H9 (cell line): Measurements from ENCODE around the gene HELQ. TPM values are rescaled to one million over a fixed set of nuclear protein-coding genes. Genes with fewer than 3 reads are reported as not detected.

ENCODE experiments used
- DNase-seq: peaks from one replicate; pipeline ENCODE4 v3.0.0-alpha.2; 2017
- H2AFZ ChIP-seq: one replicate; pipeline ENCODE4 v1.6.1; 2013; ENCODE audit warnings: mild to moderate bottlenecking, low read length, control low read depth, moderate library complexity
- H2AK5ac ChIP-seq: 2 replicates; pipeline ENCODE4 v1.6.1; 2013; ENCODE audit warnings: low read length, control low read depth, mixed read lengths; ENCODE audit not compliant: insufficient read length
- H2BK120ac ChIP-seq: one replicate; pipeline ENCODE4 v1.6.1; 2013; ENCODE audit warnings: low read depth, mild to moderate bottlenecking, low read length, control low read depth, inconsistent platforms; ENCODE audit not compliant: poor library complexity, severe bottlenecking
- H2BK12ac ChIP-seq: 2 replicates; pipeline ENCODE4 v1.6.1; 2013; ENCODE audit warnings: low read length, control low read depth, mixed read lengths, low read depth; ENCODE audit not compliant: insufficient read length
- H2BK15ac ChIP-seq: 2 replicates; pipeline ENCODE4 v1.6.1; 2013; ENCODE audit warnings: low read depth, low read length, control low read depth
- H2BK20ac ChIP-seq: one replicate; pipeline ENCODE4 v1.6.1; 2013; ENCODE audit warnings: low read depth, mild to moderate bottlenecking, low read length, control low read depth, inconsistent platforms; ENCODE audit not compliant: poor library complexity, severe bottlenecking
- H2BK5ac ChIP-seq: 2 replicates; pipeline ENCODE4 v1.6.1; 2013; ENCODE audit warnings: low read length, control low read depth, mixed read lengths; ENCODE audit not compliant: insufficient read length
- H3K14ac ChIP-seq: 2 replicates; pipeline ENCODE4 v1.6.1; 2013; ENCODE audit warnings: low read length, control low read depth; ENCODE audit not compliant: insufficient read depth
- H3K18ac ChIP-seq: 2 replicates; pipeline ENCODE4 v1.6.1; 2013; ENCODE audit warnings: low read depth, mild to moderate bottlenecking, mixed read lengths, low read length, control low read depth; ENCODE audit not compliant: insufficient read length
- H3K23ac ChIP-seq: 2 replicates; pipeline ENCODE4 v1.6.1; 2013; ENCODE audit warnings: low read length, control low read depth, mixed read lengths, low read depth; ENCODE audit not compliant: insufficient read length
- H3K23me2 ChIP-seq: 2 replicates; pipeline ENCODE4 v1.6.1; 2013; ENCODE audit warnings: low read depth, mild to moderate bottlenecking, mixed read lengths, low read length, control low read depth; ENCODE audit not compliant: insufficient read length, poor library complexity, severe bottlenecking
- H3K27ac ChIP-seq: 2 replicates; pipeline ENCODE4 v1.5.1; 2013; ENCODE audit warnings: low read length, control low read depth, mixed read lengths, low read depth; ENCODE audit not compliant: insufficient read length
- H3K27me3 ChIP-seq: 2 replicates; pipeline ENCODE4 v1.6.1; 2013; ENCODE audit warnings: low read length, control low read depth, inconsistent platforms; ENCODE audit not compliant: insufficient read depth
- H3K4ac ChIP-seq: 2 replicates; pipeline ENCODE4 v1.6.1; 2013; ENCODE audit warnings: low read depth, mild to moderate bottlenecking, control low read depth, inconsistent platforms, low read length, moderate library complexity
- H3K4me1 ChIP-seq: 2 replicates; pipeline ENCODE4 v1.6.1; 2013; ENCODE audit warnings: low read length, control low read depth, inconsistent platforms; ENCODE audit not compliant: insufficient read depth
- H3K4me2 ChIP-seq: 2 replicates; pipeline ENCODE4 v1.6.1; 2013; ENCODE audit warnings: low read length, control low read depth, mixed read lengths; ENCODE audit not compliant: insufficient read length, insufficient read depth
- H3K56ac ChIP-seq: 2 replicates; pipeline ENCODE4 v1.6.1; 2013; ENCODE audit warnings: low read depth, mild to moderate bottlenecking, mixed read lengths, low read length, control low read depth; ENCODE audit not compliant: insufficient read length
- H3K79me1 ChIP-seq: 2 replicates; pipeline ENCODE4 v1.6.1; 2013; ENCODE audit warnings: low read depth, mild to moderate bottlenecking, moderate library complexity, low read length, control low read depth, inconsistent platforms; ENCODE audit not compliant: insufficient read depth, poor library complexity, severe bottlenecking
- H3K79me2 ChIP-seq: 2 replicates; pipeline ENCODE4 v1.6.1; 2013; ENCODE audit warnings: low read length, control low read depth, inconsistent platforms; ENCODE audit not compliant: insufficient read depth
- H3K9ac ChIP-seq: 2 replicates; pipeline ENCODE4 v1.6.1; 2013; ENCODE audit warnings: low read length, control low read depth, mixed read lengths; ENCODE audit not compliant: insufficient read length; ENCODE audit errors: extremely low read depth
- H3K9me3 ChIP-seq: one replicate; pipeline ENCODE4 v1.6.1; 2013; ENCODE audit warnings: low read depth, low read length, inconsistent platforms; ENCODE audit not compliant: control insufficient read depth
- H3T11ph ChIP-seq: one replicate; pipeline ENCODE4 v1.6.1; 2013; ENCODE audit warnings: mild to moderate bottlenecking, low read length, control low read depth, inconsistent platforms
- H4K20me1 ChIP-seq: one replicate; pipeline ENCODE4 v1.6.1; 2013; ENCODE audit not compliant: control insufficient read depth, insufficient read length, insufficient read depth
- H4K5ac ChIP-seq: 2 replicates; pipeline ENCODE4 v1.6.1; 2013; ENCODE audit warnings: low read depth, mild to moderate bottlenecking, mixed read lengths, low read length, control low read depth; ENCODE audit not compliant: insufficient read length
- H4K8ac ChIP-seq: replicated peaks from 2 replicates; pipeline ENCODE4 v1.6.1; 2013; ENCODE audit warnings: low read length, control low read depth, mixed read lengths, low read depth; ENCODE audit not compliant: insufficient read length
- H4K91ac ChIP-seq: 2 replicates; pipeline ENCODE4 v1.6.1; 2013; ENCODE audit warnings: low read depth, mild to moderate bottlenecking, moderate library complexity, mixed read lengths, low read length, control low read depth; ENCODE audit not compliant: insufficient read length
- H3K27ac Mint-ChIP-seq, 3 experiments: 2 replicates in 2 of 3; 3 replicates in 1 of 3; pipeline ENCODE4 v1.8.0; 2020 to 2021; ENCODE audit warnings: mixed read lengths in 3 of 3, mild to moderate bottlenecking in 1 of 3, moderate library complexity in 1 of 3
- H3K27me3 Mint-ChIP-seq: 2 replicates; pipeline ENCODE4 v1.8.0; 2021; ENCODE audit warnings: low read depth, mild to moderate bottlenecking, moderate library complexity, mixed read lengths
- H3K36me3 Mint-ChIP-seq, 3 experiments: 2 replicates in 2 of 3; 3 replicates in 1 of 3; pipeline ENCODE4 v1.8.0; 2020 to 2021; ENCODE audit warnings: low read depth in 3 of 3, mixed read lengths in 3 of 3; ENCODE audit not compliant: insufficient read depth in 1 of 3
- H3K4me1 Mint-ChIP-seq, 2 experiments: 2 replicates each; pipeline ENCODE4 v1.8.0; 2020; ENCODE audit warnings: mixed read lengths in 2 of 2
- H3K4me3 Mint-ChIP-seq, 2 experiments: 2 replicates in 1 of 2; 3 replicates in 1 of 2; pipeline ENCODE4 v1.8.0; 2020 to 2021; ENCODE audit warnings: mild to moderate bottlenecking in 2 of 2, mixed read lengths in 2 of 2, moderate library complexity in 1 of 2
- H3K9me3 Mint-ChIP-seq, 2 experiments: 2 replicates in 1 of 2; 3 replicates in 1 of 2; pipeline ENCODE4 v1.8.0; 2020; ENCODE audit warnings: mild to moderate bottlenecking in 2 of 2, mixed read lengths in 2 of 2, moderate library complexity in 1 of 2
- WGBS: extraction: QIAGEN DNeasy Blood & Tissue Kit; methylation state at CpG from one replicate; pipeline ENCODE4 v1.1.7; 2013; ENCODE audit warnings: missing lambda C conversion rate, low lambda C conversion rate, mixed read lengths; ENCODE audit not compliant: insufficient read length; ENCODE audit errors: extremely low coverage; 5-methylcytosine and 5-hydroxymethylcytosine counted together
- total RNA-seq: library from RNA; stranded (reverse); gene quantifications from 2 replicates; pipeline ENCODE4 v1.2.1, GENCODE V29; 2021
- TF ChIP-seq, protein P1 (sequence below): fragments of 200-600 bp; sonication (generic); conservative IDR thresholded peaks from 3 replicates; pipeline ENCODE4 v1.8.0; 2021; ENCODE audit warnings: antibody characterized with exemption, mild to moderate bottlenecking

The HELQ gene
- total RNA-seq, 1 experiment from 2014 or later, result 16.2 TPM

DNA sequence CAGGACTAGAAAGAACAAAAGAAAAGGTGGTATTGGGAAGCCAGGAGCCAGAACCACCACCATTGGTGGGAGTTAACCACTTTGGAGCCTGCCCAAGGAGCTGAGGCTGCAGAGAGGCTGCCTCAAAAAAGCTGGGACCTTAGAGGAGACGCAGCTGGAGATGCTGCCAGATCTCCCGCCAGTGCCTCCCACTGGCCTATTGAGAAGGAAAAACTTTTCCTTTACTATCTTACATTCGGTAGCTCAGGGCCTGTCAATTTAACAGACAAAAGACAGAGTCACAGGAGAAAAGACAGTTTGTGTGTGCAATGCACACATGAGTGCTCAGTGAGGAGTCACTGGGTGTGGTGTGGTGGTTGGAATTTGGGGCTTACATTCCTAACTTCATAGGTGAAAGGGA lies 68.6 kb downstream of the HELQ start:
- no peak overlapping the region for H2BK15ac ChIP-seq
- H3K27me3 ChIP-seq, result peaks cover 15% of the 10 kb centered on the region
- Mint-ChIP-seq H3K4me1 (peaks cover 33 to 42% of the 10 kb centered on the region in 2 experiments), H3K4me3 (no peak overlapping the region), H3K9me3 (peaks cover 0 to 3% of the 10 kb centered on the region in 2 experiments; a peak in 4 of 5 replicates), H3K27me3 (peaks cover 68% of the 10 kb centered on the region), H3K27ac (peak overlapping the region in 1 of 3 experiments; percentile 13; a peak in 2 of 7 replicates), H3K36me3 (peaks cover 0 to 2% (median 0%) of the 10 kb centered on the region in 3 experiments; a peak in 1 of 7 replicates)
- no peak overlapping the region for H2AK5ac ChIP-seq
- H2BK12ac ChIP-seq, result no peak overlapping the region
- no peak overlapping the region for H2BK120ac ChIP-seq
- no peak overlapping the region for H3T11ph ChIP-seq
- H2AFZ ChIP-seq, result no peak overlapping the region
- no peaks in the 10 kb centered on the region for H3K9me3 ChIP-seq
- no peak overlapping the region for H4K5ac ChIP-seq
- H3K4ac ChIP-seq, result no peak overlapping the region
- H3K9ac ChIP-seq, result no peak overlapping the region
- DNase-seq, result peak; percentile 41
- no peak overlapping the region for H2BK20ac ChIP-seq
- H3K14ac ChIP-seq, result no peak overlapping the region
- H3K4me1 ChIP-seq, result peaks cover 3% of the 10 kb centered on the region; the same call in 1 of the 2 replicates
- no peak overlapping the region for H3K23ac ChIP-seq
- H3K4me2 ChIP-seq, result no peak overlapping the region
- H3K27ac ChIP-seq, result no peak overlapping the region
- no peaks in the 10 kb centered on the region for H3K79me1 ChIP-seq
- H3K18ac ChIP-seq, result no peak overlapping the region
- WGBS, result no CpG with 5 or more reads among the region's 3 CpGs
- no peaks in the 10 kb centered on the region for H3K79me2 ChIP-seq
- H3K56ac ChIP-seq, result no peak overlapping the region
- H4K8ac ChIP-seq, result no peak overlapping the region
- H4K91ac ChIP-seq, result no peak overlapping the region
- no peaks in the 10 kb centered on the region for H3K23me2 ChIP-seq
- H4K20me1 ChIP-seq, result no peaks in the 10 kb centered on the region
- H2BK5ac ChIP-seq, result no peak overlapping the region
- TF ChIP-seq, protein P1, sequence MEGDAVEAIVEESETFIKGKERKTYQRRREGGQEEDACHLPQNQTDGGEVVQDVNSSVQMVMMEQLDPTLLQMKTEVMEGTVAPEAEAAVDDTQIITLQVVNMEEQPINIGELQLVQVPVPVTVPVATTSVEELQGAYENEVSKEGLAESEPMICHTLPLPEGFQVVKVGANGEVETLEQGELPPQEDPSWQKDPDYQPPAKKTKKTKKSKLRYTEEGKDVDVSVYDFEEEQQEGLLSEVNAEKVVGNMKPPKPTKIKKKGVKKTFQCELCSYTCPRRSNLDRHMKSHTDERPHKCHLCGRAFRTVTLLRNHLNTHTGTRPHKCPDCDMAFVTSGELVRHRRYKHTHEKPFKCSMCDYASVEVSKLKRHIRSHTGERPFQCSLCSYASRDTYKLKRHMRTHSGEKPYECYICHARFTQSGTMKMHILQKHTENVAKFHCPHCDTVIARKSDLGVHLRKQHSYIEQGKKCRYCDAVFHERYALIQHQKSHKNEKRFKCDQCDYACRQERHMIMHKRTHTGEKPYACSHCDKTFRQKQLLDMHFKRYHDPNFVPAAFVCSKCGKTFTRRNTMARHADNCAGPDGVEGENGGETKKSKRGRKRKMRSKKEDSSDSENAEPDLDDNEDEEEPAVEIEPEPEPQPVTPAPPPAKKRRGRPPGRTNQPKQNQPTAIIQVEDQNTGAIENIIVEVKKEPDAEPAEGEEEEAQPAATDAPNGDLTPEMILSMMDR, result peak; percentile 38; the same call in 2 of the 3 replicates
